ENCODE results near the gene ADGRL3.

- no peak for TF ChIP-seq CTCF (IDR thresholded peaks at IDR 0.05)
- TF ChIP-seq EP300 (IDR thresholded peaks at IDR 0.05), result no peak
Measured at GRCh38 chr4:61782133-61782532, 582.0 kb downstream of the ADGRL3 start.

Measured in esophagus muscularis mucosa (tissue), 3 donors.